H1 (cell line): ENCODE data around the gene TVP23B. TPM values are rescaled to one million over a fixed set of nuclear protein-coding genes. Genes with fewer than 3 reads are reported as not detected.

ENCODE experiments used
- CBX5 ChIP-seq: fragments of 300-800, 300-1000 bp; sonication (generic); IDR thresholded peaks from 2 replicates; pipeline ENCODE4 v1.7.1; 2016; ENCODE audit warnings: antibody characterized with exemption, low read length, low read depth
- JUND ChIP-seq: IDR thresholded peaks from 2 replicates; pipeline ENCODE4 v1.6.1; 2011; ENCODE audit warnings: mild to moderate bottlenecking, improper control_type of control experiment, low read length
- POLR2AphosphoS5 ChIP-seq: IDR thresholded peaks from 2 replicates; pipeline ENCODE4 v1.6.1; 2011; ENCODE audit warnings: low read depth, low read length
- SRF ChIP-seq: IDR thresholded peaks from 2 replicates; pipeline ENCODE4 v1.6.1; 2011; ENCODE audit warnings: mild to moderate bottlenecking, low read depth, low read length, moderate library complexity
- TAF7 ChIP-seq: optimal IDR thresholded peaks from 2 replicates; pipeline ENCODE3; 2011; ENCODE audit warnings: low read depth, mild to moderate bottlenecking, inconsistent platforms, low read length, moderate library complexity, borderline replicate concordance
- TBP ChIP-seq: IDR thresholded peaks from 2 replicates; pipeline ENCODE4 v1.6.1; 2011; ENCODE audit warnings: low read depth, low read length, improper control_type of control experiment
- TEAD4 ChIP-seq: IDR thresholded peaks from 2 replicates; pipeline ENCODE4 v1.6.1; 2012; ENCODE audit warnings: low read depth, low read length, inconsistent platforms, mixed read lengths
- polyA plus RNA-seq, 7 experiments: library from polyadenylated mRNA; depleted of rRNA in 3 of 7; stranded (reverse) in 5 of 7; unstranded in 2 of 7; fragments of >200 nt in 5 of 7; fragments of 200-250 nt in 2 of 7; gene quantifications; 1 replicate in 5 of 7; 2 replicates in 1 of 7; 4 replicates in 1 of 7; pipeline versions ENCODE4 v1.2.1 to v1.2.3, GENCODE V29; 2011 to 2013; ENCODE audit warnings: missing spikeins in 2 of 7, mixed read lengths in 2 of 7
- total RNA-seq: library from RNA; stranded (reverse); fragmentation: NEBNext Ultra II Directional; extraction: Animal tissue kit (Norgen Biotek cat#: 25700); gene quantifications from 2 replicates; pipeline ENCODE4 v1.2.1, GENCODE V29; 2021
- TF ChIP-seq, protein P1 (sequence below): IDR thresholded peaks from 2 replicates; pipeline ENCODE4 v1.6.1; 2011; ENCODE audit warnings: low read length, improper control_type of control experiment

Gene TVP23B
- total and polyA plus RNA-seq, 2 of the 8 experiments (the other 6 are each of a cell fraction or from before 2014, with no cell fraction given): 11.5 to 22.7 TPM

DNA sequence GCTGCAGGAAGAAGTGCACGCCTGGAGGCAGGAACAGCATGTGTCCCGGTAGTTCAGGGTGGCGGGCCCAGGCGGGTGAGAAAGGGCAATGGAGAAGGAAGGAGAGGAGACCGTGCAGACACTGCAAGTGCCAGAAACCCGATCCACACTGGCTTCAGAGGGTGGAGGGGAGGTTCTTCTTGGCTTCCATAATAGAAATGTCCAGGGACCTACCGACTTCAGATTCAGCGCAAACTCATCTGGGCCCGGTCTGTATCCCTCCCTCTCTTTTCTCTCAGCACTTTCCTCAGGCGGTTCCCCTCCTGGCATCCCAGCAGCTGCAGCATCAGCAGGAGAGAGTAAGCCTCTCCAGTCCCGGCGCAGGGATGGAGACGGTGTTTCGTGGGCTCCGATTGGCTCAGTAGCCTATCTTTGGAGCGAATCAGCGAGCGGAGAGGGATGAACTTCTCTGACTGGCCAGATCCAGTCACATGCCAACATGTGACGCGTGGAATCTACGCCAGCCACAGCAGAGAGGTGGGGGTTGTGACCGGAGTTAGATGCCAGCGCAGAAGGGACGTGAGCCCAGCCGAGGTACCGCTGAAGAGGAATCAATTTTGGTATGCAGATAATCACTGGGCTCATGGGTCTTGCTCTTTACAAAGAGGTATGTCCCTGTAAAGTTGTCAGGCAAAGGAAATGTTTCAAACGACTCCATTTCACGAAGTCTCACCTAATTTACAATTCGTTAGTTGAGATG lies 75.0 kb downstream of the TVP23B start (continued):
- TF ChIP-seq TEAD4: peak; percentile 75; the same call in 1 of the 2 replicates
- peak; percentile 19 for TF ChIP-seq TAF7
- peak; percentile 86 for TF ChIP-seq TBP
- peak; percentile 77 for TF ChIP-seq POLR2AphosphoS5
- TF ChIP-seq, protein P1, sequence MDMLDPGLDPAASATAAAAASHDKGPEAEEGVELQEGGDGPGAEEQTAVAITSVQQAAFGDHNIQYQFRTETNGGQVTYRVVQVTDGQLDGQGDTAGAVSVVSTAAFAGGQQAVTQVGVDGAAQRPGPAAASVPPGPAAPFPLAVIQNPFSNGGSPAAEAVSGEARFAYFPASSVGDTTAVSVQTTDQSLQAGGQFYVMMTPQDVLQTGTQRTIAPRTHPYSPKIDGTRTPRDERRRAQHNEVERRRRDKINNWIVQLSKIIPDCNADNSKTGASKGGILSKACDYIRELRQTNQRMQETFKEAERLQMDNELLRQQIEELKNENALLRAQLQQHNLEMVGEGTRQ: peak; percentile 97
- TF ChIP-seq CBX5: no peak
- no peak for TF ChIP-seq JUND
- no peak for TF ChIP-seq SRF

Other genes with a start within 250 kb of the TVP23B start
- not detected in 2 replicates for gene TBC1D28, start 136.8 kb upstream of the TVP23B start, total RNA-seq
- 0.09 TPM in 1 of 2 replicates, not detected in the other for gene TBC1D28, start 136.8 kb upstream of the TVP23B start, polyA plus RNA-seq (2011; rRNA removed)
- gene FOXO3B, start 98.9 kb upstream of the TVP23B start, total RNA-seq: 12.4 and 13.3 TPM in 2 replicates
- 13.7 and 19.8 TPM in 2 replicates for gene FOXO3B, start 98.9 kb upstream of the TVP23B start, polyA plus RNA-seq (2011; rRNA removed)
- not detected in 2 replicates for gene FBXW10, start 37.1 kb upstream of the TVP23B start, total RNA-seq
- not detected in 2 replicates for gene FBXW10, start 37.1 kb upstream of the TVP23B start, polyA plus RNA-seq (2011; rRNA removed)
- gene PRPSAP2, start 76.9 kb downstream of the TVP23B start, total RNA-seq: 48.3 and 50.5 TPM in 2 replicates
- 21.9 and 28.7 TPM in 2 replicates for gene PRPSAP2, start 76.9 kb downstream of the TVP23B start, polyA plus RNA-seq (2011; rRNA removed)
- gene SLC5A10, start 171.0 kb downstream of the TVP23B start, total RNA-seq: 0.11 TPM in 1 of 2 replicates, not detected in the other
- 0.05 and 0.11 TPM in 2 replicates for gene SLC5A10, start 171.0 kb downstream of the TVP23B start, polyA plus RNA-seq (2011; rRNA removed)
- 28.7 and 29.0 TPM in 2 replicates for gene FAM83G, start 223.6 kb downstream of the TVP23B start, total RNA-seq
- gene FAM83G, start 223.6 kb downstream of the TVP23B start, polyA plus RNA-seq (2011; rRNA removed): 15.4 and 21.3 TPM in 2 replicates